WI38 (cell line): Measurements from ENCODE around the gene HCK.

Experiments
- H3K4me3 ChIP-seq: 2 replicates; pipeline ENCODE4 v1.5.1; 2011; ENCODE audit warnings: low read depth, mild to moderate bottlenecking, control low read depth, low read length
- TF ChIP-seq, protein P1 (sequence below): IDR thresholded peaks from 2 replicates; pipeline ENCODE4 v1.5.1; 2012; ENCODE audit warnings: low read depth, mild to moderate bottlenecking, control low read depth, low read length

The HCK gene

GRCh38 chr20:32051720-32052089 lies 337 bp upstream of the HCK start:
- TF ChIP-seq, protein P1, sequence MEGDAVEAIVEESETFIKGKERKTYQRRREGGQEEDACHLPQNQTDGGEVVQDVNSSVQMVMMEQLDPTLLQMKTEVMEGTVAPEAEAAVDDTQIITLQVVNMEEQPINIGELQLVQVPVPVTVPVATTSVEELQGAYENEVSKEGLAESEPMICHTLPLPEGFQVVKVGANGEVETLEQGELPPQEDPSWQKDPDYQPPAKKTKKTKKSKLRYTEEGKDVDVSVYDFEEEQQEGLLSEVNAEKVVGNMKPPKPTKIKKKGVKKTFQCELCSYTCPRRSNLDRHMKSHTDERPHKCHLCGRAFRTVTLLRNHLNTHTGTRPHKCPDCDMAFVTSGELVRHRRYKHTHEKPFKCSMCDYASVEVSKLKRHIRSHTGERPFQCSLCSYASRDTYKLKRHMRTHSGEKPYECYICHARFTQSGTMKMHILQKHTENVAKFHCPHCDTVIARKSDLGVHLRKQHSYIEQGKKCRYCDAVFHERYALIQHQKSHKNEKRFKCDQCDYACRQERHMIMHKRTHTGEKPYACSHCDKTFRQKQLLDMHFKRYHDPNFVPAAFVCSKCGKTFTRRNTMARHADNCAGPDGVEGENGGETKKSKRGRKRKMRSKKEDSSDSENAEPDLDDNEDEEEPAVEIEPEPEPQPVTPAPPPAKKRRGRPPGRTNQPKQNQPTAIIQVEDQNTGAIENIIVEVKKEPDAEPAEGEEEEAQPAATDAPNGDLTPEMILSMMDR, result no peak
- H3K4me3 ChIP-seq, result no peak overlapping the region

DNA sequence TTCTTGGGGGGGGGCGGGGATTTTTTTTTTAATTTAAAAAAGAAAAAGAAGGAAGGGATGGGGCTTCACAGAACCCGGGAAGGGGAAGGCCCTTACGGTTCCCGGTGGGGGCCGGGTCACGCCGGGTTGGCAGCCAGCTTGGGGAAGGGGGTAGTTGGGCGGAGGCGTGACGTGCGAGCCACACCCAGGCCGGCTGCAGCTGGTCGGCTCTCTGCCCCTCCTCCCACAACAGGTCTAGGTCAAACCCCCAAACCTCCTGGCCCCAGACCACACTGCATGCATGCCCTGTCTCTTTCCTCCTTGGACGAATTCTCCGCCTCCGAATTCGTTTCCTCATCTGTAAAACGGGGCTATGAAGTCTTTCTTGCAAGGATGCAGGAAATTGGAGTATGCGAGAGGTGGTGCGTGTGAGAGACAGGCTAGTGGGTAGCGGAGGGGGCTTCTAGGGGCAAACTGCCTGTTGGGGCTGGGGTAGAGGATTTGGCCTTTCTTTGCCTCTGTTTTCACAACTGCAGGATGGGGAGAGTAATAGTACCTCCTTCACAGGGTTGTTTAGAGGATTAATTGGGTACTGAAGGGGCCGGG lies 828 bp downstream of the HCK start:
- H3K4me3 ChIP-seq, result no peak overlapping the region

GRCh38 chr20:32053648-32054047 lies 1.6 kb downstream of the HCK start:
- TF ChIP-seq, protein P1, result no peak
- no peak overlapping the region for H3K4me3 ChIP-seq

More for the DNA sequence above, 828 bp downstream of the HCK start:
- TF ChIP-seq, protein P1, result no peak

DNA sequence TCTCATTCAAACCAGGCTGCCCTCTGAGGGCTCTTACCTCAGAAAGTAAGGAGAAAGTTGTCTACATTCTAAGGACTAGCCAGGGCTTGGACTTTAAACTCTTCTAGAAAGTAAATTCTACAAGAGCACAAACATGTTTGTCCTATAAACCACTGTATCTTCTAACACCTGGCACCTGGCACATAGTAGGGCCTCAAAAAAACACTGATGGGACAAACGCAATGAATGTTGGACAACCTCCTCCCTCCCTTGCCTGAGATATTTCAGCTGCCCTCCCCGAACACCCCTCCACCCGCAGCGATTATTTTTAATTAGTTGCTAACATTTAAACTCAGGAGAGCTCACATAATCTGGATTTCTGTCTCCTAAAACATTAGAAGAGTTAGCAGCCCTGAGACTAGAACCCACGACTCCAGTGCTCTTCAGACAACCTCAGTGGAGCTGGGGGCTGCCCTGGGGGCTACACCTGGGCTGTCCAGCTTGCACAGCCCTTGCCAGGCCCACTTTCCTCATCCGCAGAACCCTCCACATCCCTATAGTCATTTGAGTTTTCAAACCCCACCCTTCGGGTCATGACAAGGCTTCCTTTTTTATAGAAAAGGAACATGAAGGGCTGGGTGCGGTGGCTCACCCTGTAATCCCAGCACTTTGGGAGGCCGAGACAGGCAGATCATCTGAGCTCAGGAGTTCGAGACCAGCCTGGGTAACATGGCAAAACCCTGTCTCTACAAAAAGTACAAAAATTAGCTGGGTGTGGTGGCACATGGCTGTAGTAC lies 4.9 kb downstream of the HCK start:
- TF ChIP-seq, protein P1, result no peak
- H3K4me3 ChIP-seq, result no peak overlapping the region

DNA sequence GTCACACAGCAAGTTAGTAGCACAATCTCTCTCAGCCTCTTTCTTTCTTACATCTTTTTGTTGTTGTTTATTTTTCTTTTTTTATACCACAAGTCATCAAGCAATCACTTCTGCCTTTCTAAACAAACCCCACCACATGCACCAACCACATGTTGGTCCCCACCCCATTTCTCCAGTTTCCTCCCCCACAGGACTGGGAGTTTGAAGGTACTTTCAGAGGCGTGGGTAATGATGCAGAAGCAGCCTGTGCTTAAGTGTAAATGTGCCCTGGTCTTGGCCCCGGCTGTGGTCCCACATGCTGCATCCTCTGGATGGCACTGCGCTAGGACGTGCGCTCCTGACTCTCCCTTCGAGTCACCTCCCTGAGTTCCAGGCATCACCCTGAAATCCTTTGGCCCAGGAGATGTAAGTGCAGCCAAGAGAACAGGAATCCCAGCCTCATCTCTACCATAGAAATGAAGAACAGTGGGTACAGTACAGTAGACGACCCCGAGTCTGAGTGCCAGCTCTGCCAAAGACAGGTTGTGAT lies 5.7 kb downstream of the HCK start:
- TF ChIP-seq, protein P1, result no peak
- no peak overlapping the region for H3K4me3 ChIP-seq

DNA sequence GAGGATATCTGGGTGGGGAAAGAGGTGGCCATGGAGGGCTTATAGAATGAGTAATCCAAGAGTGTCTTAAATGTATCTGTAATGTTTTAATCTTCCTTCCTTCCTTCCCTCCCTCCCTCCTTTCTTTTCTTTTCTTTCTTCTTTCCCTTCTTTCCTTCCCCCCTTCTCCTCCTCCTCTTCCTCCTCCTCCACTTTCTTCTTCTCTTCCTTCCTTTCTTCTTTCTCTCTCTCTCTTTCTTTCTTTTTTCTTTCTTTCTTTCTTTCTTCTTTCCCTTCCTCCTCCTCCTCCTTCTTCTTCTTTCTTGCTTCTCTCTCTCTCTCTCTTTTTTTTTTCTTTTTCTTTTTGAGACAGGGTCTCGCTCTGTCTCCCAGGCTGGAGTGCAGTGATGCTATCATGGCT lies 7.1 kb downstream of the HCK start:
- TF ChIP-seq, protein P1, result no peak
- H3K4me3 ChIP-seq, result no peak overlapping the region

DNA sequence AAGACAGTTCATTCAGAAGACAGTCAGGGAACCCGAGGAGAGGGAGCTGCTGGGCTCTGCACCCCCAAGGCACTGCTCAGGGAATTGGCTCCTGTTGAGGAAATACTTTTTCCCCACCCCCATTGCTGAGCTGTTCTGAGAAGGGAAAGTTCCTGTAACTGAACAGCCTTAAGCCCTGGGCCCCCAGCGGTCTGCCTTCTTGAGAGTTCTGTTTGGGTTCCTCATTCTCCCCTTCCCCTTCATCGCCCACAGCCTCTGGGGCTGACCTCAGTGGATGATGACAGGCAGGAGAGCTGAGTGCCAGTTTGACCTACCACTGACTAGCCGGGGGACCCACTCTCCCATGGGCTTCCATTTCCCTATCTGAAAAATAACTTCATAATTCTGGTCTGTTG lies 10.7 kb downstream of the HCK start:
- no peak overlapping the region for H3K4me3 ChIP-seq
- TF ChIP-seq, protein P1, result no peak
